Iris pigment epithelial cell (primary cell): ENCODE measurements around the gene WDR19.

Experiments
- DNase-seq: peaks from one replicate; pipeline ENCODE4 v3.0.0-alpha.2; 2011; ENCODE audit warnings: low read depth

The WDR19 gene

GRCh38 chr4:39303871-39304270, 121.5 kb downstream of the WDR19 start:
- DNase-seq = no peak

- peak; percentile 70 for DNase-seq
These were observed 122.3 kb downstream of the WDR19 start for GRCh38 chr4:39304651-39305050.

DNA sequence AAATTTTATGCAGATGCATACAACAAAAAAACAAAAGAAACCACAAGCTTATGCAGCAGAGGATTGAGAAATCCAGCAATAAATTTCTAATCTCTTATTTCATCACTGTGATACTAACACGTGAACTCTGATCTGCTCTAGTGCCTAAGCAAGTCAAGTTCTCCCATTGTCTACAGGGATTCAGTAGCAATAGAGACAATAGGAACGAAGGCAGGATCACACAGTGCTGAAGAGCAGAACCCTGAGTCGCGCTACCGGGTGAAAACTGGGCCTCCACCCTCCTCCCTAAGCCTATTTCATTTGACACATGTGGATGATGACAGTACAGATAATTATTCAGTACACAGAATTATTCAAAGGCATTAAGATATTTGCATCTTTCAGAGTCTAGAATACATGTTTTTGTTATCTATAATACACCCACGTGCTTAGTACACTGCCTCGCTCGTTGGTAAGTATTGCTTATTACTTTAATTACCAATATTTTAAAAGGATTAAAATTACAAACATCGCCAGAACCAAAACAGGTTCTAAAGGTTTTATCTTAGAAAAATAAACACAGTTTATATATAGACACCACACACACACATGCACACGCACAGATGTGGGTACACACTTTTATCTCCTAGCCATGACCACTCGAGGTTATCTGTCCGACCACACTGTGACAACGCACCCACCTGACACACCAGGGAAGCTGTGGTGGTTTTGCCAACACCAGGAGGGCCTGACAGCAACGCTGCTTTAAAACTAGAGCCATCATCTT, 123.8 kb downstream of the WDR19 start:
- peak; percentile 56 for DNase-seq

DNA sequence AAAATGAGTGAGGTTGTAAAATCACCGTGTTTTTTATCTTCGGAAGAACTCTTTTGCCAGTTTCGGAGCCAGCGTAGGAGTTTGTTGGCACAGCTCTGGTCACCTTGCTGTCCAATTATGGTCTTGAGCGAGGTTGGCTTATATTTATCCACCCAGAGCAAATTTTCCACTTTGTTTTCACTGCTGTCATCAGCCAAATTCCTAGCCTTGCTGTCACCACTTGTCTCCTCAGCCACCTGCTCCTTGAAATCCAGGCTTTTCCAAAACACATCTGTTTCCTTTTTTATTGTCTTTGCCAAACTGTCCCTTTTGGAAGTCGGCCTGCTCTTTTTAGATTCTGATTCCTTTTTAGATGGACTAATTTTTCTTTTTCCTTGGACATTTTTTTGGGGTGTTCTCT, 126.3 kb downstream of the WDR19 start:
- DNase-seq = no peak

DNA sequence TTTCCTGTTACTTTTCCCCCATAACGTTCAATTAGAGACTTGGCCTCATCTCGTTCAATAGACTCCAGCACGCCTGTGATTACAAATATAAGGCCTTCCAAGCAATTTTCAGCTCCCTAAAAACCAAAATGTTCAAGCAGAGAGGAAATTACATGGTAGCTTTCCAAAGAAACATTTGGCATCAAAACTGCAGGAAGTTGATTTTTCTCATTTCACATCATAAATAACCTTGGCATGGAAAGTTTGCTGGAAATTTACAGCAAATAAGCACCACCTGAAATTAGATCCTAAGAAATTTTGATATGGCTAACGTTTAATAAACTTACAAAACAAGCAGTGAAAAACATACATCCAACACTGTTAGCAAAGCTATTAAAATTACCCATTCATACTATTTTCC, 130.5 kb downstream of the WDR19 start:
- no peak for DNase-seq

- DNase-seq = peak; percentile 96
These were observed 137.3 kb downstream of the WDR19 start for GRCh38 chr4:39319676-39320075.

GRCh38 chr4:39320381-39321115, 138.2 kb downstream of the WDR19 start:
- DNase-seq = peak; percentile 65

DNA sequence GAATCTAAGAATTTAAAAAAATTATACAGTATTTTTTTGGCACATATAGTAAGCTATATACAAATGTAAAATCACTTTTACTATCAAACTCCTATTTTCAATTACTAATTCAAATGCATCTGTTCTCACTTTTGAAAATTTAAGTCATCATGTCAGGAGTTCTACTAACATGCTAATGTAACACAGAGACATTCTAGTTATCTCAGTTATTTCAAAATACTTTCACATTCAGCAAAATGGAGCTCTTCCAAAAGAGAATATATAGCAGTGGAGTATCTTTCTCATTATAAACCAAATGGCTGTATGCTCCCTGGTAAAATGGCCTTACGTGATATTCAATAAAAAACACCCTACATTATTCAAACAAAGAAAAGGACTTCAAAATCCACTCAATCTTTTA, 141.5 kb downstream of the WDR19 start:
- no peak for DNase-seq

DNA sequence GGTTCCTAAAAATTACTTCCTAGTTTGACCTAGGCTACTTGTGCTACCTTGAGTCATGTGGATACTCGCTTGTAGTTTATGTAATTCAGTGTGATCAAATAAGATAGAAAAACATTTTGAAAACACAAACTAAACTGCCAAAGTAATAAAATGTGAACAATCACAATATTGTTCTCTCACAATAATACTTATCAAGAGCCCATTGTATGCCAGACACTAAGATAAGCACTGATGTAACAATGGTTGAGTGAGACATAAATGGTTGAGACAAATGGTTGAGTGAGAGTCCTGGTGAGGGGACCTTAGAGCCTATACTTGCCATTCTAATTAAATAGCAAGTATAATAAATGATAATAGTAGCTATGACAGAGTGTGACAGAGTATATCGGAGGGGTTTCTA, 142.1 kb downstream of the WDR19 start:
- DNase-seq = no peak

GRCh38 chr4:39324897-39325613, 142.7 kb downstream of the WDR19 start:
- no peak for DNase-seq

DNA sequence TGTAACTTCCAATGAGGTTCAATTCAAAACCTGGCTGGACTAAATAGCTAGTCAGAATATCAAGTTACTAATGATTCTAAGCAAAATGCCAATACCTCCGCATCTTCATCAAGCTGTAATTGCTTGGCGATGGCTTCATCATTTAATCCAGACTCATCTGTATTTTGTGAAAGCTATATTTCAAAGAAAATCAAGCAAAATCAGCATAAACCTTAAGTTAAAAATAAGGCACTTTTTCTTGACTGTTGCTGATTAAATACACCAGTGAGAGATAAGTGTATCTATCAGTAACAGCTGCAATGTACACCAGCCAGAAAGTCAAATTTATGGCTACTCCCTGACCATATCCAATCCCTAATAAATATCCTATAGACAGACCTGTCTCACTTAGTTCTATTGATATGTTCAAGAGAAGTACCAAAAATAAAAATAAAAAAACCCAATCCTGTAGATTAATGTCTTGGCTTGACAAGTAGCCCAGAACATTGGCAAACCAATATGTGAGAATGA, 144.2 kb downstream of the WDR19 start:
- DNase-seq = no peak

DNA sequence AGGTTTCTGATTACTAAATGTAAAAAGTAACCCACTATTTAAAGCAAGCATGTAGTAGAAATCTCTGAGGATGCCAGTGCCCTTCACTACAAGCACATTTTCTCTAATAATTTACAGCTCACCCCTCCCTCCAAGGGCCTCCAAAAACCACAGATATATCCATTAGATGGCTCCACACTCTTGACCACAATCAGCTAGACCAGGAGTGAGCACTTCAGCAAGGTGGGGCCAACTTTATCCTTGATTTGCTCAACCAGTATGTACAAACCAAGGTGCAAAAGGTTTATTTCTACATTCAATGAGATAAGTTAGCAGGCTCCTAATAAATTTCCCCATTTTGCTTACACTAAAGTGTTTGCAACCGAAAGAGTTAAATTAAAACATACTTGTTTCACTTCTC, 148.0 kb downstream of the WDR19 start:
- DNase-seq = no peak

- DNase-seq = no peak
These were observed 148.9 kb downstream of the WDR19 start for GRCh38 chr4:39331191-39331590.
